H9 (cell line): ENCODE data around the gene NMUR1. TPM values are rescaled to one million over a fixed set of nuclear protein-coding genes. Genes with fewer than 3 reads are reported as not detected.

Experiments
- DNase-seq: peaks from one replicate; pipeline ENCODE4 v3.0.0-alpha.2; 2017
- H2AFZ ChIP-seq: one replicate; pipeline ENCODE4 v1.6.1; 2013; ENCODE audit warnings: mild to moderate bottlenecking, low read length, control low read depth, moderate library complexity
- H2AK5ac ChIP-seq: 2 replicates; pipeline ENCODE4 v1.6.1; 2013; ENCODE audit warnings: low read length, control low read depth, mixed read lengths; ENCODE audit not compliant: insufficient read length
- H2BK120ac ChIP-seq: one replicate; pipeline ENCODE4 v1.6.1; 2013; ENCODE audit warnings: low read depth, mild to moderate bottlenecking, low read length, control low read depth, inconsistent platforms; ENCODE audit not compliant: poor library complexity, severe bottlenecking
- H2BK12ac ChIP-seq: 2 replicates; pipeline ENCODE4 v1.6.1; 2013; ENCODE audit warnings: low read length, control low read depth, mixed read lengths, low read depth; ENCODE audit not compliant: insufficient read length
- H2BK15ac ChIP-seq: 2 replicates; pipeline ENCODE4 v1.6.1; 2013; ENCODE audit warnings: low read depth, low read length, control low read depth
- H2BK20ac ChIP-seq: one replicate; pipeline ENCODE4 v1.6.1; 2013; ENCODE audit warnings: low read depth, mild to moderate bottlenecking, low read length, control low read depth, inconsistent platforms; ENCODE audit not compliant: poor library complexity, severe bottlenecking
- H2BK5ac ChIP-seq: 2 replicates; pipeline ENCODE4 v1.6.1; 2013; ENCODE audit warnings: low read length, control low read depth, mixed read lengths; ENCODE audit not compliant: insufficient read length
- H3K14ac ChIP-seq: 2 replicates; pipeline ENCODE4 v1.6.1; 2013; ENCODE audit warnings: low read length, control low read depth; ENCODE audit not compliant: insufficient read depth
- H3K18ac ChIP-seq: 2 replicates; pipeline ENCODE4 v1.6.1; 2013; ENCODE audit warnings: low read depth, mild to moderate bottlenecking, mixed read lengths, low read length, control low read depth; ENCODE audit not compliant: insufficient read length
- H3K23ac ChIP-seq: 2 replicates; pipeline ENCODE4 v1.6.1; 2013; ENCODE audit warnings: low read length, control low read depth, mixed read lengths, low read depth; ENCODE audit not compliant: insufficient read length
- H3K23me2 ChIP-seq: 2 replicates; pipeline ENCODE4 v1.6.1; 2013; ENCODE audit warnings: low read depth, mild to moderate bottlenecking, mixed read lengths, low read length, control low read depth; ENCODE audit not compliant: insufficient read length, poor library complexity, severe bottlenecking
- H3K27ac ChIP-seq: 2 replicates; pipeline ENCODE4 v1.5.1; 2013; ENCODE audit warnings: low read length, control low read depth, mixed read lengths, low read depth; ENCODE audit not compliant: insufficient read length
- H3K27me3 ChIP-seq: 2 replicates; pipeline ENCODE4 v1.6.1; 2013; ENCODE audit warnings: low read length, control low read depth, inconsistent platforms; ENCODE audit not compliant: insufficient read depth
- H3K4ac ChIP-seq: 2 replicates; pipeline ENCODE4 v1.6.1; 2013; ENCODE audit warnings: low read depth, mild to moderate bottlenecking, control low read depth, inconsistent platforms, low read length, moderate library complexity
- H3K4me1 ChIP-seq: 2 replicates; pipeline ENCODE4 v1.6.1; 2013; ENCODE audit warnings: low read length, control low read depth, inconsistent platforms; ENCODE audit not compliant: insufficient read depth
- H3K4me2 ChIP-seq: 2 replicates; pipeline ENCODE4 v1.6.1; 2013; ENCODE audit warnings: low read length, control low read depth, mixed read lengths; ENCODE audit not compliant: insufficient read length, insufficient read depth
- H3K56ac ChIP-seq: 2 replicates; pipeline ENCODE4 v1.6.1; 2013; ENCODE audit warnings: low read depth, mild to moderate bottlenecking, mixed read lengths, low read length, control low read depth; ENCODE audit not compliant: insufficient read length
- H3K79me1 ChIP-seq: 2 replicates; pipeline ENCODE4 v1.6.1; 2013; ENCODE audit warnings: low read depth, mild to moderate bottlenecking, moderate library complexity, low read length, control low read depth, inconsistent platforms; ENCODE audit not compliant: insufficient read depth, poor library complexity, severe bottlenecking
- H3K79me2 ChIP-seq: 2 replicates; pipeline ENCODE4 v1.6.1; 2013; ENCODE audit warnings: low read length, control low read depth, inconsistent platforms; ENCODE audit not compliant: insufficient read depth
- H3K9ac ChIP-seq: 2 replicates; pipeline ENCODE4 v1.6.1; 2013; ENCODE audit warnings: low read length, control low read depth, mixed read lengths; ENCODE audit not compliant: insufficient read length; ENCODE audit errors: extremely low read depth
- H3K9me3 ChIP-seq: one replicate; pipeline ENCODE4 v1.6.1; 2013; ENCODE audit warnings: low read depth, low read length, inconsistent platforms; ENCODE audit not compliant: control insufficient read depth
- H3T11ph ChIP-seq: one replicate; pipeline ENCODE4 v1.6.1; 2013; ENCODE audit warnings: mild to moderate bottlenecking, low read length, control low read depth, inconsistent platforms
- H4K20me1 ChIP-seq: one replicate; pipeline ENCODE4 v1.6.1; 2013; ENCODE audit not compliant: control insufficient read depth, insufficient read length, insufficient read depth
- H4K5ac ChIP-seq: 2 replicates; pipeline ENCODE4 v1.6.1; 2013; ENCODE audit warnings: low read depth, mild to moderate bottlenecking, mixed read lengths, low read length, control low read depth; ENCODE audit not compliant: insufficient read length
- H4K8ac ChIP-seq: replicated peaks from 2 replicates; pipeline ENCODE4 v1.6.1; 2013; ENCODE audit warnings: low read length, control low read depth, mixed read lengths, low read depth; ENCODE audit not compliant: insufficient read length
- H4K91ac ChIP-seq: 2 replicates; pipeline ENCODE4 v1.6.1; 2013; ENCODE audit warnings: low read depth, mild to moderate bottlenecking, moderate library complexity, mixed read lengths, low read length, control low read depth; ENCODE audit not compliant: insufficient read length
- H3K27ac Mint-ChIP-seq, 3 experiments: 2 replicates in 2 of 3; 3 replicates in 1 of 3; pipeline ENCODE4 v1.8.0; 2020 to 2021; ENCODE audit warnings: mixed read lengths in 3 of 3, mild to moderate bottlenecking in 1 of 3, moderate library complexity in 1 of 3
- H3K27me3 Mint-ChIP-seq: 2 replicates; pipeline ENCODE4 v1.8.0; 2021; ENCODE audit warnings: low read depth, mild to moderate bottlenecking, moderate library complexity, mixed read lengths
- H3K36me3 Mint-ChIP-seq, 3 experiments: 2 replicates in 2 of 3; 3 replicates in 1 of 3; pipeline ENCODE4 v1.8.0; 2020 to 2021; ENCODE audit warnings: low read depth in 3 of 3, mixed read lengths in 3 of 3; ENCODE audit not compliant: insufficient read depth in 1 of 3
- H3K4me1 Mint-ChIP-seq, 2 experiments: 2 replicates each; pipeline ENCODE4 v1.8.0; 2020; ENCODE audit warnings: mixed read lengths in 2 of 2
- H3K4me3 Mint-ChIP-seq, 2 experiments: 2 replicates in 1 of 2; 3 replicates in 1 of 2; pipeline ENCODE4 v1.8.0; 2020 to 2021; ENCODE audit warnings: mild to moderate bottlenecking in 2 of 2, mixed read lengths in 2 of 2, moderate library complexity in 1 of 2
- H3K9me3 Mint-ChIP-seq, 2 experiments: 2 replicates in 1 of 2; 3 replicates in 1 of 2; pipeline ENCODE4 v1.8.0; 2020; ENCODE audit warnings: mild to moderate bottlenecking in 2 of 2, mixed read lengths in 2 of 2, moderate library complexity in 1 of 2
- CTCF ChIP-seq: fragments of 200-600 bp; sonication (generic); conservative IDR thresholded peaks from 3 replicates; pipeline ENCODE4 v1.8.0; 2021; ENCODE audit warnings: antibody characterized with exemption, mild to moderate bottlenecking
- WGBS: extraction: QIAGEN DNeasy Blood & Tissue Kit; methylation state at CpG from one replicate; pipeline ENCODE4 v1.1.7; 2013; ENCODE audit warnings: missing lambda C conversion rate, low lambda C conversion rate, mixed read lengths; ENCODE audit not compliant: insufficient read length; ENCODE audit errors: extremely low coverage; 5-methylcytosine and 5-hydroxymethylcytosine counted together
- total RNA-seq: library from RNA; stranded (reverse); gene quantifications from 2 replicates; pipeline ENCODE4 v1.2.1, GENCODE V29; 2021

NMUR1 gene
- total RNA-seq, 1 experiment from 2014 or later: 0.20 TPM

- no CpG with 5 or more reads among the region's 10 CpGs for WGBS
- H3K4me3 Mint-ChIP-seq: no peak overlapping the region
- H4K8ac ChIP-seq: no peak overlapping the region
- peaks cover 8 to 12% (median 8%) of the 10 kb centered on the region in 3 experiments for H3K36me3 Mint-ChIP-seq
- peak overlapping the region; percentile 93 for H3K18ac ChIP-seq
- H4K20me1 ChIP-seq: no peaks in the 10 kb centered on the region
- H3K14ac ChIP-seq: peak overlapping the region; percentile 59; the same call in 1 of the 2 replicates
- no peaks in the 10 kb centered on the region for H3K79me1 ChIP-seq
- H2BK12ac ChIP-seq: peak overlapping the region; percentile 92
- no peak overlapping the region for H4K5ac ChIP-seq
- H2AK5ac ChIP-seq: peak overlapping the region; percentile 33
- no peak overlapping the region for H3K27ac ChIP-seq
- no peak for DNase-seq
- TF ChIP-seq CTCF: no peak
- no peaks in the 10 kb centered on the region for H3K79me2 ChIP-seq
- no peak overlapping the region for H3K23ac ChIP-seq
- no peak overlapping the region for H2BK5ac ChIP-seq
- peaks cover 5% of the 10 kb centered on the region for H3K23me2 ChIP-seq
- no peak overlapping the region for H2AFZ ChIP-seq
- peak overlapping the region; percentile 12 to 98 (median 95); a peak in 5 of 7 replicates for H3K27ac Mint-ChIP-seq
- no peak overlapping the region for H2BK20ac ChIP-seq
- H3T11ph ChIP-seq: peak overlapping the region; percentile 47
- peaks cover 11% of the 10 kb centered on the region; the same call in 1 of the 2 replicates for H3K4me1 ChIP-seq
- H3K27me3 Mint-ChIP-seq: no peaks in the 10 kb centered on the region; the same call in 1 of the 2 replicates
- no peak overlapping the region for H3K9ac ChIP-seq
- H3K4me1 Mint-ChIP-seq: peaks cover 46 to 72% of the 10 kb centered on the region in 2 experiments
- H3K9me3 Mint-ChIP-seq: peaks cover 8 to 9% of the 10 kb centered on the region in 2 experiments
- no peak overlapping the region for H3K4me2 ChIP-seq
- no peak overlapping the region for H2BK15ac ChIP-seq
- peak overlapping the region; percentile 87 for H3K4ac ChIP-seq
- H3K56ac ChIP-seq: no peak overlapping the region
- peak overlapping the region; percentile 55 for H4K91ac ChIP-seq
- no peaks in the 10 kb centered on the region for H3K9me3 ChIP-seq
- H2BK120ac ChIP-seq: no peak overlapping the region
- H3K27me3 ChIP-seq: no peaks in the 10 kb centered on the region
These were observed 45.5 kb upstream of the NMUR1 start for GRCh38 chr2:231575612-231576256.
